K562 (cell line): ENCODE results near the gene ZDHHC12. TPM values are rescaled to one million over a fixed set of nuclear protein-coding genes. Genes with fewer than 3 reads are reported as not detected.

Source experiments
- ATAC-seq: fragments of 200-7000 bp; cut with Tn5 transposase; 3 replicates; pipeline ENCODE4 v1.9.1; 2020; ENCODE audit warnings: moderate library complexity
- BruUV-seq: library from RNA; stranded (reverse); fragments of 400-500 nt; replicated peaks from 2 replicates; lab custom pipeline; 2021; lab: Mats Ljungman, UMichigan
- CTCF ChIA-PET: fragments of 300-600 bp; formaldehyde crosslinking; extraction: SDS; loops from one replicate; lab custom pipeline; 2021; ENCODE audit warnings: low intra/inter-chr PET ratio; lab: Yijun Ruan, JAX
- POLR2A ChIA-PET: fragments of 300-600, 350-650 bp; sonication (Branson Sonifier 250); formaldehyde crosslinking; extraction: SDS; loops from one replicate; lab custom pipeline; 2021; ENCODE audit warnings: antibody characterized with exemption, inconsistent platforms; lab: Yijun Ruan, JAX
- DNase-seq, 4 experiments: peaks; one replicate each; pipeline versions ENCODE4 v3.0.0 to v3.0.0-alpha.2; 2011 to 2018; ENCODE audit warnings: low spot score in 3 of 4, mixed read lengths in 3 of 4; ENCODE audit errors: extremely low read depth in 1 of 4
- FAIRE-seq: peaks from 2 replicates; lab custom pipeline; 2011; peaks lifted over from hg19 to GRCh38; lab: Jason Lieb, UNC
- H2AFZ ChIP-seq: 2 replicates; pipeline ENCODE4 v1.6.0; 2011; ENCODE audit warnings: low read depth, low read length, control low read depth, inconsistent platforms
- H3K27ac ChIP-seq: fragments of 200-600 bp; 3 replicates; pipeline ENCODE4 v1.8.0; 2011; ENCODE audit warnings: low read depth, mild to moderate bottlenecking, control low read depth, inconsistent platforms, low read length, moderate library complexity, mixed read lengths; ENCODE audit errors: extremely low read depth
- H3K27me3 ChIP-seq, 2 experiments: fragments of 300-600 bp in 1 of 2; 2 replicates in 1 of 2; 3 replicates in 1 of 2; pipeline versions ENCODE4 v1.6.0 to v1.8.0; 2011; ENCODE audit warnings: inconsistent platforms in 2 of 2, low read length in 2 of 2, mild to moderate bottlenecking in 1 of 2, mixed read lengths in 1 of 2, moderate library complexity in 1 of 2; ENCODE audit not compliant: control insufficient read depth in 2 of 2, insufficient read depth in 2 of 2
- H3K36me3 ChIP-seq: fragments of 300-600 bp; 3 replicates; pipeline ENCODE4 v1.8.0; 2011; ENCODE audit warnings: mild to moderate bottlenecking, low read length, inconsistent platforms; ENCODE audit not compliant: control insufficient read depth, insufficient read depth
- H3K4me1 ChIP-seq, 2 experiments: fragments of 200-600 bp in 1 of 2; replicated peaks in 1 of 2; 2 replicates in 1 of 2; 3 replicates in 1 of 2; pipeline versions ENCODE4 v1.5.1 to v1.8.0; 2011; ENCODE audit warnings: inconsistent platforms in 2 of 2, low read length in 2 of 2, mild to moderate bottlenecking in 1 of 2, mixed read lengths in 1 of 2, moderate library complexity in 1 of 2; ENCODE audit not compliant: control insufficient read depth in 2 of 2, insufficient read depth in 2 of 2
- H3K4me2 ChIP-seq: 2 replicates; pipeline ENCODE4 v1.6.1; 2011; ENCODE audit warnings: low read length, control low read depth, inconsistent platforms, mixed read lengths; ENCODE audit not compliant: insufficient read depth
- H3K4me3 ChIP-seq: fragments of 200-600 bp; sonication (generic), shearing (Covaris generic); 2 replicates; pipeline ENCODE4 v1.5.1; 2016; ENCODE audit warnings: control low read depth, inconsistent platforms
- H3K79me2 ChIP-seq: fragments of 200-600 bp; 3 replicates; pipeline ENCODE4 v1.8.0; 2011; ENCODE audit warnings: low read length, inconsistent platforms; ENCODE audit not compliant: control insufficient read depth, insufficient read depth
- H3K9ac ChIP-seq, 2 experiments: 2 replicates each; pipeline versions ENCODE4 v1.6.0 to v1.6.1; 2011; ENCODE audit warnings: low read depth in 2 of 2, low read length in 2 of 2, control low read depth in 1 of 2, inconsistent platforms in 1 of 2, mild to moderate bottlenecking in 1 of 2, mixed read lengths in 1 of 2; ENCODE audit not compliant: insufficient read depth in 1 of 2
- H3K9me1 ChIP-seq: one replicate; pipeline ENCODE4 v1.6.0; 2011; ENCODE audit warnings: inconsistent platforms, mild to moderate bottlenecking, low read length, moderate library complexity; ENCODE audit not compliant: control insufficient read depth, insufficient read depth
- H3K9me3 ChIP-seq: replicated peaks from 2 replicates; pipeline ENCODE4 v1.5.1; 2011; ENCODE audit warnings: low read depth, low read length, inconsistent platforms; ENCODE audit not compliant: control insufficient read depth, insufficient read depth
- H4K20me1 ChIP-seq: replicated peaks from 2 replicates; pipeline ENCODE4 v1.6.1; 2011; ENCODE audit warnings: low read length, inconsistent platforms, mixed read lengths; ENCODE audit not compliant: control insufficient read depth, insufficient read depth
- BRF2 ChIP-seq: IDR thresholded peaks from 3 replicates; pipeline ENCODE4 v1.6.1; 2011; ENCODE audit warnings: borderline replicate concordance, mild to moderate bottlenecking; ENCODE audit not compliant: insufficient read length, insufficient read depth
- CBFA2T2 ChIP-seq: fragments of 450-650 bp; conservative IDR thresholded peaks from 2 replicates; pipeline ENCODE4 v1.6.1; 2017; ENCODE audit warnings: mild to moderate bottlenecking
- CUX1 ChIP-seq: fragments of 200-800 bp; sonication (Bioruptor generic); IDR thresholded peaks from 2 replicates; pipeline ENCODE4 v1.6.1; 2016; ENCODE audit warnings: missing genetic modification characterization, missing compliant biosample characterization
- GABPA ChIP-seq: fragments of 200-800 bp; sonication (Bioruptor generic); conservative IDR thresholded peaks from 2 replicates; pipeline ENCODE4 v1.6.1; 2016; ENCODE audit warnings: low read depth, missing genetic modification characterization, missing compliant biosample characterization
- GTF2A2 ChIP-seq: IDR thresholded peaks from 2 replicates; pipeline ENCODE4 v1.6.1; 2016; ENCODE audit warnings: mild to moderate bottlenecking, missing genetic modification characterization, missing compliant biosample characterization
- MECOM ChIP-seq: fragments of 250-450 bp; sonication (Bioruptor Pico); IDR thresholded peaks from 2 replicates; pipeline ENCODE4 v1.8.0; 2022; ENCODE audit warnings: inconsistent platforms
- MTA1 ChIP-seq: fragments of 450-650 bp; IDR thresholded peaks from 2 replicates; pipeline ENCODE4 v1.6.1; 2017; ENCODE audit warnings: borderline replicate concordance
- SPI1 ChIP-seq: IDR thresholded peaks from 2 replicates; pipeline ENCODE4 v1.6.1; 2011; ENCODE audit warnings: low read depth, low read length, control low read depth, borderline replicate concordance
- TFAP4 ChIP-seq: sonication (generic); formaldehyde crosslinking; IDR thresholded peaks from 2 replicates; pipeline ENCODE4 v1.8.0; 2022; ENCODE audit warnings: missing genetic modification reagents, mild to moderate bottlenecking, moderate library complexity, borderline replicate concordance
- USF2 ChIP-seq: sonication (generic); formaldehyde crosslinking; IDR thresholded peaks from 2 replicates; pipeline ENCODE4 v1.5.0; 2020; ENCODE audit warnings: missing genetic modification reagents
- ZBTB1 ChIP-seq: sonication (generic); formaldehyde crosslinking; IDR thresholded peaks from 2 replicates; pipeline ENCODE4 v1.8.1; 2023; ENCODE audit warnings: missing genetic modification reagents, low read depth, mild to moderate bottlenecking, borderline replicate concordance
- ZNF175 ChIP-seq: fragments of 200-800 bp; sonication (Bioruptor generic); IDR thresholded peaks from 2 replicates; pipeline ENCODE4 v1.6.1; 2016; ENCODE audit warnings: low read depth, mild to moderate bottlenecking, missing genetic modification characterization, missing compliant biosample characterization
- ZNF212 ChIP-seq: fragments of 450-650 bp; formaldehyde crosslinking; IDR thresholded peaks from 2 replicates; pipeline ENCODE4 v1.4.0; 2020; ENCODE audit warnings: mild to moderate bottlenecking
- ZNF436 ChIP-seq: fragments of 250-450, 450-650 bp; sonication (Bioruptor Pico); formaldehyde crosslinking; IDR thresholded peaks from 2 replicates; pipeline ENCODE4 v1.7.0; 2020; ENCODE audit warnings: mild to moderate bottlenecking
- WGBS: fragments of 100-300 bp; shearing (Covaris generic); methylation state at CpG from one replicate; pipeline ENCODE4 v1.1.6; 2016; ENCODE audit warnings: low coverage, mixed read lengths; ENCODE audit not compliant: insufficient coverage; ENCODE audit errors: missing lambda C conversion rate; 5-methylcytosine and 5-hydroxymethylcytosine counted together
- in situ Hi-C: fragments of 300-500 bp; cut with MboI; formaldehyde crosslinking; loops from 4 replicates; pipeline ENCODE4 v1.15.0; 2018; ENCODE audit warnings: inconsistent platforms, mixed read lengths
- intact Hi-C: fragments of 100-400 bp; cut with micrococcal nuclease; formaldehyde crosslinking; loops from 2 replicates; pipeline ENCODE4 v1.14.2; 2022
- polyA plus RNA-seq, 8 experiments: library from polyadenylated mRNA; depleted of rRNA in 4 of 8; stranded (reverse) in 5 of 8; unstranded in 3 of 8; fragments of >200 nt; fragmentation: Nextera tagmentation in 2 of 8; fragmentation: Illumina TruSeq in 1 of 8; extraction: Ambion mirVana in 2 of 8; extraction: Trizol in 1 of 8; gene quantifications; 2 replicates each; pipeline versions ENCODE4 v1.2.1 to v1.2.3, GENCODE V29; 2011 to 2014; ENCODE audit warnings: inconsistent platforms in 1 of 8, missing spikeins in 1 of 8
- total RNA-seq, 7 experiments: library from RNA; depleted of rRNA in 6 of 7; stranded (reverse); fragments of >200 nt in 6 of 7; fragmentation: Illumina TruSeq in 2 of 7; extraction: Trizol in 2 of 7; gene quantifications; 2 replicates each; pipeline versions ENCODE4 v1.2.1 to v1.2.3, GENCODE V29; 2011 to 2021; ENCODE audit warnings: low replicate concordance in 1 of 7

ZDHHC12 gene
- total and polyA plus RNA-seq, 9 of the 15 experiments (the other 6 are each of a cell fraction or from before 2014, with no cell fraction given) = 0.21 to 38.0 (median 13.8) TPM

GRCh38 chr9:128732576-128732975 is 8.6 kb upstream of the ZDHHC12 start:
- Histone ChIP-seq H3K4me3 (no peak overlapping the region), H3K36me3 (no peaks in the 10 kb centered on the region; the same call in 2 of the 3 replicates), H3K9ac (peak overlapping the region; percentile 22 to 57; a peak in 2 of 4 replicates), H3K27me3 (no peaks in the 10 kb centered on the region)
- in situ Hi-C loops = loop anchor here (5.0 kb wide), 1 partner anchor 195 kb away; no protein-coding TSS in a partner anchor
- no peak for TF ChIP-seq ZNF212 (CRISPR knock-in tag)
- TF ChIP-seq CBFA2T2 = no peak
- TF ChIP-seq CUX1 = no peak
- no peak for TF ChIP-seq ZBTB1 (CRISPR knock-in tag)
- no peak for TF ChIP-seq GABPA (tag)
- TF ChIP-seq ZNF436 = no peak
- no peak for TF ChIP-seq BRF2
- peak; percentile 48; the same call in 1 of the 2 replicates for TF ChIP-seq TFAP4 (CRISPR knock-in tag)
- TF ChIP-seq MECOM (CRISPR knock-in tag) = no peak
- 0 out of 2 replicates have a peak, but pooled peaks have one; percentile 8 for TF ChIP-seq SPI1
- TF ChIP-seq ZNF175 (CRISPR knock-in tag) = no peak
- no peak for TF ChIP-seq MTA1
- TF ChIP-seq USF2 (CRISPR knock-in tag) = no peak
- no peak for TF ChIP-seq GTF2A2 (tag)
- TF ChIP-seq, all 486 proteins: peak for 2
- peaks cover 5 to 32% of the 10 kb centered on the region in 2 experiments; a peak in 4 of 5 replicates for H3K4me1 ChIP-seq
- FAIRE-seq = peak; percentile 42
- H3K79me2 ChIP-seq = no peaks in the 10 kb centered on the region
- no peaks in the 10 kb centered on the region for H3K9me3 ChIP-seq
- no peaks in the 10 kb centered on the region for H3K9me1 ChIP-seq
- intact Hi-C loops = loop anchor here (5.0 kb wide), 1 partner anchor 275 kb away; no protein-coding TSS in a partner anchor
- CTCF ChIA-PET = interaction anchor here (1.4 to 3.1 kb wide), 2 partner anchors 85 to 195 kb away, joined by 5 to 14 read pairs; partner anchors contain the start of gene ENDOG
- BruUV-seq = TSS peak; percentile 65
- POLR2A ChIA-PET = interaction anchor here (0.6 to 1.5 kb wide), 7 partner anchors 8 to 105 kb away, joined by 3 to 6 read pairs (median 3); partner anchors contain the start of gene ZDHHC12
- peak overlapping the region; percentile 29 for H3K27ac ChIP-seq
- peak; percentile 70 for ATAC-seq
- no peaks in the 10 kb centered on the region for H4K20me1 ChIP-seq
- peak in 1 of 4 experiments; percentile 55 for DNase-seq
- WGBS = 56% methylated on average over 13 of the region's 13 CpGs
- peak overlapping the region; percentile 53 for H3K4me2 ChIP-seq
- peak overlapping the region; percentile 90 for H2AFZ ChIP-seq
